Smooth muscle cell (in vitro differentiated cells): ENCODE results near the gene SEC22A. TPM values are rescaled to one million over a fixed set of nuclear protein-coding genes. Genes with fewer than 3 reads are reported as not detected.

Source experiments
- DNase-seq: peaks from one replicate; lab custom pipeline; 2025; ENCODE audit not compliant: unreplicated experiment; lab: John Stamatoyannopoulos, UW
- H2AFZ ChIP-seq: fragments of 200-600 bp; sonication (generic); 2 replicates; pipeline ENCODE4 v1.6.0; 2016; ENCODE audit warnings: antibody characterized with exemption, low read depth, mild to moderate bottlenecking
- H3F3A ChIP-seq: fragments of 200-600 bp; sonication (generic); 2 replicates; pipeline ENCODE4 v1.6.0; 2017; ENCODE audit warnings: antibody characterized with exemption, low read depth
- H3K27ac ChIP-seq: fragments of 200-600 bp; sonication (generic); 2 replicates; pipeline ENCODE4 v1.5.1; 2016; ENCODE audit warnings: low read depth, mild to moderate bottlenecking
- H3K27me3 ChIP-seq: fragments of 200-600 bp; sonication (generic); 2 replicates; pipeline ENCODE4 v1.6.1; 2016; ENCODE audit warnings: low read depth, mild to moderate bottlenecking
- H3K36me3 ChIP-seq: fragments of 200-600 bp; sonication (generic); 2 replicates; pipeline ENCODE4 v1.5.1; 2016; ENCODE audit warnings: low read depth
- H3K4me1 ChIP-seq: fragments of 200-600 bp; sonication (generic); 2 replicates; pipeline ENCODE4 v1.5.1; 2016; ENCODE audit warnings: low read depth
- H3K4me2 ChIP-seq: fragments of 200-600 bp; sonication (generic); 2 replicates; pipeline ENCODE4 v1.6.0; 2016; ENCODE audit warnings: mild to moderate bottlenecking
- H3K4me3 ChIP-seq: fragments of 200-600 bp; sonication (generic); 2 replicates; pipeline ENCODE4 v1.5.1; 2016; ENCODE audit warnings: mild to moderate bottlenecking
- H3K79me2 ChIP-seq: fragments of 200-600 bp; sonication (generic); 2 replicates; pipeline ENCODE4 v1.6.0; 2016; ENCODE audit warnings: low read depth, mild to moderate bottlenecking
- H3K9ac ChIP-seq: fragments of 200-600 bp; sonication (generic); 2 replicates; pipeline ENCODE4 v1.6.0; 2016; ENCODE audit warnings: low read depth
- H3K9me3 ChIP-seq: fragments of 200-600 bp; sonication (generic); replicated peaks from 2 replicates; pipeline ENCODE4 v1.5.1; 2016; ENCODE audit warnings: low read depth
- H4K20me1 ChIP-seq: fragments of 200-600 bp; sonication (generic); 2 replicates; pipeline ENCODE4 v1.6.0; 2016; ENCODE audit warnings: low read depth
- WGBS: methylation state at CpG from one replicate; pipeline ENCODE4 v1.1.7; 2016; ENCODE audit warnings: low lambda C conversion rate; 5-methylcytosine and 5-hydroxymethylcytosine counted together
- polyA plus RNA-seq: library from polyadenylated mRNA; unstranded; fragments of >200 nt; fragmentation: Nextera tagmentation; extraction: Ambion mirVana; gene quantifications from 2 replicates; pipeline ENCODE4 v1.2.1, GENCODE V29; 2016
- total RNA-seq: library from RNA; depleted of rRNA; stranded (reverse); fragments of >200 nt; gene quantifications from 2 replicates; pipeline ENCODE4 v1.2.3, GENCODE V29; 2014
- TF ChIP-seq, protein P1 (sequence below): fragments of 200-600 bp; sonication (generic); IDR thresholded peaks from 2 replicates; pipeline ENCODE4 v1.5.1; 2017; ENCODE audit warnings: borderline replicate concordance, mild to moderate bottlenecking, antibody characterized with exemption; ENCODE audit not compliant: insufficient read depth, poor library complexity, severe bottlenecking

The SEC22A gene
- total and polyA plus RNA-seq, 2 experiments from 2014 or later: 30.7 to 34.2 TPM

DNA sequence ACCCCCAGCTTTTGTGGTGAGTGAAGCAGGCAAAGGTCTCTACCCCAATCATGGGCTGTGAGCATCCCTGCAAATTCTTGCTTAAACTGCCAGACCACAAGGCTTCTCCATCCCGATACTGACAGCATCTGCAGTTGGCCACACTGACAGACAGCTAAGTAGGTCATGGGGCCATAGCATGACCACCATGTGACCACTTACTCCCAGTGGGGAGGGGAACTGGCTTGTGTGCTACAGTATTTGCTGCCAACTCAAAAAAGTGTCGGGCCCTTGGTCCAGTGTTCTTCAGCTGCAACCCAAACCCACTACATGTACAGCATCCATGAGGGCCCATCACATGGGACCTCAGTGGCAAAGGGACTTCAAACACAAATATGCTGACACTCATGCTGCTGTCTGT is 103.4 kb downstream of the SEC22A start:
- H3K27me3 ChIP-seq: peaks cover 3% of the 10 kb centered on the region
- H3K9me3 ChIP-seq: no peaks in the 10 kb centered on the region
- no peaks in the 10 kb centered on the region for H3K36me3 ChIP-seq
- no peak overlapping the region for H3K4me3 ChIP-seq
- no peaks in the 10 kb centered on the region for H3K4me1 ChIP-seq
- TF ChIP-seq, protein P1, sequence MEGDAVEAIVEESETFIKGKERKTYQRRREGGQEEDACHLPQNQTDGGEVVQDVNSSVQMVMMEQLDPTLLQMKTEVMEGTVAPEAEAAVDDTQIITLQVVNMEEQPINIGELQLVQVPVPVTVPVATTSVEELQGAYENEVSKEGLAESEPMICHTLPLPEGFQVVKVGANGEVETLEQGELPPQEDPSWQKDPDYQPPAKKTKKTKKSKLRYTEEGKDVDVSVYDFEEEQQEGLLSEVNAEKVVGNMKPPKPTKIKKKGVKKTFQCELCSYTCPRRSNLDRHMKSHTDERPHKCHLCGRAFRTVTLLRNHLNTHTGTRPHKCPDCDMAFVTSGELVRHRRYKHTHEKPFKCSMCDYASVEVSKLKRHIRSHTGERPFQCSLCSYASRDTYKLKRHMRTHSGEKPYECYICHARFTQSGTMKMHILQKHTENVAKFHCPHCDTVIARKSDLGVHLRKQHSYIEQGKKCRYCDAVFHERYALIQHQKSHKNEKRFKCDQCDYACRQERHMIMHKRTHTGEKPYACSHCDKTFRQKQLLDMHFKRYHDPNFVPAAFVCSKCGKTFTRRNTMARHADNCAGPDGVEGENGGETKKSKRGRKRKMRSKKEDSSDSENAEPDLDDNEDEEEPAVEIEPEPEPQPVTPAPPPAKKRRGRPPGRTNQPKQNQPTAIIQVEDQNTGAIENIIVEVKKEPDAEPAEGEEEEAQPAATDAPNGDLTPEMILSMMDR: no peak
- H3K27ac ChIP-seq: no peak overlapping the region
- no peaks in the 10 kb centered on the region for H3F3A ChIP-seq
- no peaks in the 10 kb centered on the region for H4K20me1 ChIP-seq
- H3K4me2 ChIP-seq: no peak overlapping the region
- WGBS: 84% methylated on average over 2 of the region's 2 CpGs
- no peak overlapping the region for H3K9ac ChIP-seq
- no peak overlapping the region for H2AFZ ChIP-seq
- DNase-seq: no peak
- no peaks in the 10 kb centered on the region for H3K79me2 ChIP-seq

DNA sequence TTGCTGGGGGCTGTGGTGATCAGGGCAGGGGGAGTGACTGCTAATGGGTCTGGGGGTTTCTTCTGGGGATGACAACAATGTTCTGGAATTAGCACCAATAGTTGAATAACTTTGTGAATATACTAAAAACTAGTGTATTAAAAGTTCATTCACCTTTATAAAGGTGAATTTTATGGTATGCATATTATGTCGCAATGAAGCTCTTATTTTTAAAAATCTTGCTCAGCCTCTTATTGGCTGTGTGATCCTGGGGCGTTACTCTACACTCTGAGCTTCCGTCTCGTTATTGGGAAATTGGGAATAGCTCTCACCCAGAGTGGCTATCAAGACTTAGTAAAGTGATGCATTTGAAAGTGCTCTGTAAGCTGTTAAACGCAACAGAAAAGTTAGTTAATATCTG is 105.3 kb downstream of the SEC22A start:
- no peak overlapping the region for H3K9ac ChIP-seq
- no peak overlapping the region for H3K4me2 ChIP-seq
- no peaks in the 10 kb centered on the region for H3K9me3 ChIP-seq
- DNase-seq: no peak
- TF ChIP-seq, protein P1: no peak
- no peaks in the 10 kb centered on the region for H3K79me2 ChIP-seq
- H4K20me1 ChIP-seq: no peaks in the 10 kb centered on the region
- no peaks in the 10 kb centered on the region for H3K36me3 ChIP-seq
- no peak overlapping the region for H3K4me3 ChIP-seq
- no peak overlapping the region for H2AFZ ChIP-seq
- 92% methylated on average over 5 of the region's 5 CpGs for WGBS
- no peak overlapping the region for H3K27ac ChIP-seq
- no peaks in the 10 kb centered on the region for H3F3A ChIP-seq
- H3K4me1 ChIP-seq: no peaks in the 10 kb centered on the region
- peaks cover 3% of the 10 kb centered on the region for H3K27me3 ChIP-seq

DNA sequence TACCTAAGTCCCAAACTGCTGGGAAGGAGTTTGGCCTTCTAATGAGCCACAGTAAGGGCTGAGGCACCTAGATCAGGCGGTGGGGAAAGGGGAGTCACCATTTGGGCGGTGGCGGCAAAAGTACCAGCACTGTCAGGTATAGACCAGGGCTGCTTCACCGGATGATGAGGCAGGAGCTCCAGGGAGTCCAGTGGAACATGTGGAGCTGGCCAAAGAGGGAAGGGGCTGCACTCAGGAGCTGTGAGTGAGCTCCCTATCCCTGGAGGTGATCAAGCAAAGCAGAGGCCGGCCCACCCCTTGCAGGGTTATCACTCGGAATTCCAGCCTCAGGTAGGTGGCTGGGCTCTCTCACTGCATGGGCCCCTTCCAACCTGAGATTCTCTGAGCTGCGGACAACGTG is 108.4 kb downstream of the SEC22A start:
- H3K36me3 ChIP-seq: no peaks in the 10 kb centered on the region
- no peak overlapping the region for H3K4me2 ChIP-seq
- WGBS: 93% methylated on average over 8 of the region's 8 CpGs
- H3K4me3 ChIP-seq: no peak overlapping the region
- no peak overlapping the region for H2AFZ ChIP-seq
- H3F3A ChIP-seq: no peaks in the 10 kb centered on the region
- H3K27me3 ChIP-seq: peaks cover 23% of the 10 kb centered on the region
- no peak overlapping the region for H3K9ac ChIP-seq
- H4K20me1 ChIP-seq: no peaks in the 10 kb centered on the region
- no peaks in the 10 kb centered on the region for H3K79me2 ChIP-seq
- H3K27ac ChIP-seq: no peak overlapping the region
- peaks cover 6% of the 10 kb centered on the region for H3K4me1 ChIP-seq
- TF ChIP-seq, protein P1: no peak
- H3K9me3 ChIP-seq: no peaks in the 10 kb centered on the region
- DNase-seq: no peak

DNA sequence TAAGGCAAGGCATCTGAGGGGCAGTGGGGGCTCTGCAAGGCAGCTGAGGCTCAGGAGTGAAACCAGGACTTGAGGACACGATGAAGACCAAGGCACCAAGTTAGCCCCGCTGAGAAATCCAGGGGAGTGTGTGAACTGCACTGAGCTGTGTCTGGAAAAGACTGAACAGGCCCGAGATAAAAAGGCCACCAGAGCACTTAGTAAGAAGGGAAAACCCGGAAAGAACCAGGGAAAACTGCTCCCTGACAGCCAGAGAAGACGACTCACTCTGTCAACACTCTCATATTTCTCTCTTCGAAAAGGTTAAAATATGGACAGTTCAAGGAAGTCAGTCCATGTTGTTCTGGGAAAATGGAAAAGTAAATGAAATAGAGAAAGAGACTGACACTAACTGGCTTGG is 109.0 kb downstream of the SEC22A start:
- H3K4me3 ChIP-seq: no peak overlapping the region
- peaks cover 29% of the 10 kb centered on the region for H3K27me3 ChIP-seq
- TF ChIP-seq, protein P1: no peak
- H3K4me2 ChIP-seq: no peak overlapping the region
- no peaks in the 10 kb centered on the region for H3K9me3 ChIP-seq
- H3K9ac ChIP-seq: no peak overlapping the region
- no peak overlapping the region for H3K27ac ChIP-seq
- H3F3A ChIP-seq: no peaks in the 10 kb centered on the region
- H4K20me1 ChIP-seq: no peaks in the 10 kb centered on the region
- peaks cover 6% of the 10 kb centered on the region for H3K4me1 ChIP-seq
- WGBS: 31% methylated on average over 6 of the region's 6 CpGs
- H3K79me2 ChIP-seq: no peaks in the 10 kb centered on the region
- DNase-seq: no peak
- H3K36me3 ChIP-seq: no peaks in the 10 kb centered on the region
- H2AFZ ChIP-seq: no peak overlapping the region
